HG03097 (cell line): ENCODE data around the gene ZNF692.
"Not testable (repeated sequence)": the region's sequence is repeated elsewhere in the genome, so short reads cannot be mapped to it uniquely, and the experiment has no call there.

ENCODE experiments used
- ATAC-seq: cut with Tn5 transposase; IDR thresholded peaks from one replicate; pipeline ENCODE4 v1.9.1; 2021; ENCODE audit not compliant: unreplicated experiment, low FRiP score

The ZNF692 gene

GRCh38 chr1:248850536-248851251, 8.2 kb downstream of the ZNF692 start:
- ATAC-seq, result no peak

- ATAC-seq, result no peak
Measured at GRCh38 chr1:248850124-248850523, 8.8 kb downstream of the ZNF692 start.

GRCh38 chr1:248849637-248850036, 9.2 kb downstream of the ZNF692 start:
- ATAC-seq, result no peak

- no peak for ATAC-seq
Measured at GRCh38 chr1:248849152-248849551, 9.7 kb downstream of the ZNF692 start.

GRCh38 chr1:248848602-248849001, 10.3 kb downstream of the ZNF692 start:
- ATAC-seq, result no peak

- ATAC-seq, result no peak
Measured at GRCh38 chr1:248847956-248848561, 10.8 kb downstream of the ZNF692 start.

GRCh38 chr1:248847181-248847955, 11.5 kb downstream of the ZNF692 start:
- ATAC-seq, result no peak

GRCh38 chr1:248844526-248844925, 14.4 kb downstream of the ZNF692 start:
- no peak for ATAC-seq

GRCh38 chr1:248843687-248844086, 15.2 kb downstream of the ZNF692 start:
- no peak for ATAC-seq

GRCh38 chr1:248842781-248843331, 16.0 kb downstream of the ZNF692 start:
- ATAC-seq, result no peak

GRCh38 chr1:248841702-248842395, 17.0 kb downstream of the ZNF692 start:
- ATAC-seq, result no peak

GRCh38 chr1:248840946-248841345, 17.9 kb downstream of the ZNF692 start:
- ATAC-seq, result no peak

GRCh38 chr1:248839168-248839555, 19.7 kb downstream of the ZNF692 start:
- no peak for ATAC-seq

- ATAC-seq, result peak; percentile 66
Measured at GRCh38 chr1:248838357-248839167, 20.3 kb downstream of the ZNF692 start.

GRCh38 chr1:248837781-248838356, 21.0 kb downstream of the ZNF692 start, which contains the start of gene ZNF672:
TSS of gene ZNF672 (plus strand) at chr1:248838224. CDS start at chr1:248847275, 9,051 bp downstream.
- peak; percentile 90 for ATAC-seq

GRCh38 chr1:248837045-248837780, 21.7 kb downstream of the ZNF692 start:
- no peak for ATAC-seq

- ATAC-seq, result no peak
Measured at GRCh38 chr1:248834343-248834940, 24.4 kb downstream of the ZNF692 start.

- no peak for ATAC-seq
Measured at GRCh38 chr1:248831842-248832241, 27.0 kb downstream of the ZNF692 start.

- not testable (repeated sequence) for ATAC-seq
Measured at GRCh38 chr1:248830718-248831017, 28.2 kb downstream of the ZNF692 start.
